ENCODE results near the gene OSBP2. TPM values are rescaled to one million over a fixed set of nuclear protein-coding genes. Genes with fewer than 3 reads are reported as not detected.
"Not testable (repeated sequence)": the region's sequence is repeated elsewhere in the genome, so short reads cannot be mapped to it uniquely, and the experiment has no call there.

OSBP2 gene
- total RNA-seq, 2 experiments from 2014 or later, result 0.58 to 0.72 TPM

DNA sequence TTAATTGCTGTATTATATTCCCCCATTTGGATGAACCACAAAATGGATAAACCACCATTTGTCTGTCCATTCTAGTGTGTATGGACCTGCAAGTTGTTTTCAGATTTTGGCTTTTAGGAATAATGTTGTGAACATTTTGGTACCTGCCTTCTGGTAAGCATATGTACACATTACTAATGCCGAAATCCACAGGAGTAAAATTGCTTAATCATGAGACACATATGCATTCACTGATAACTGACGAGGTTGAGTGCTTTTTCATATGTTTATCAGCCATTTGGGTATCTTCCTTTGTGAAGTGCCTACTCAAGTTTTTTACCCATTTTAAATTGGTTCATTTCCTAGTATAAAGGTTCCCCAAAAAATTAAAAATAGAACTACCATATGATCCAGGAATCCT is 34.2 kb downstream of the OSBP2 start:
- H3K27ac Mint-ChIP-seq, result no peak overlapping the region
- DNase-seq (no peak), ATAC-seq (no peak)
- no peaks in the 10 kb centered on the region for H3K27me3 Mint-ChIP-seq
- H3K36me3 Mint-ChIP-seq (ENCODE audit: low read depth), result no peaks in the 10 kb centered on the region
- H3K4me1 Mint-ChIP-seq (ENCODE audit: low read depth), result no peaks in the 10 kb centered on the region
- ChIA-PET CTCF (no interaction called here), POLR2A (no interaction called here)
- intact Hi-C loops (cut with micrococcal nuclease), result no loop called here
- H3K4me3 Mint-ChIP-seq, result no peak overlapping the region
- TF ChIP-seq, protein P1, sequence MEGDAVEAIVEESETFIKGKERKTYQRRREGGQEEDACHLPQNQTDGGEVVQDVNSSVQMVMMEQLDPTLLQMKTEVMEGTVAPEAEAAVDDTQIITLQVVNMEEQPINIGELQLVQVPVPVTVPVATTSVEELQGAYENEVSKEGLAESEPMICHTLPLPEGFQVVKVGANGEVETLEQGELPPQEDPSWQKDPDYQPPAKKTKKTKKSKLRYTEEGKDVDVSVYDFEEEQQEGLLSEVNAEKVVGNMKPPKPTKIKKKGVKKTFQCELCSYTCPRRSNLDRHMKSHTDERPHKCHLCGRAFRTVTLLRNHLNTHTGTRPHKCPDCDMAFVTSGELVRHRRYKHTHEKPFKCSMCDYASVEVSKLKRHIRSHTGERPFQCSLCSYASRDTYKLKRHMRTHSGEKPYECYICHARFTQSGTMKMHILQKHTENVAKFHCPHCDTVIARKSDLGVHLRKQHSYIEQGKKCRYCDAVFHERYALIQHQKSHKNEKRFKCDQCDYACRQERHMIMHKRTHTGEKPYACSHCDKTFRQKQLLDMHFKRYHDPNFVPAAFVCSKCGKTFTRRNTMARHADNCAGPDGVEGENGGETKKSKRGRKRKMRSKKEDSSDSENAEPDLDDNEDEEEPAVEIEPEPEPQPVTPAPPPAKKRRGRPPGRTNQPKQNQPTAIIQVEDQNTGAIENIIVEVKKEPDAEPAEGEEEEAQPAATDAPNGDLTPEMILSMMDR (IDR thresholded peaks at IDR 0.05), result no peak
- no peaks in the 10 kb centered on the region for H3K9me3 Mint-ChIP-seq

DNA sequence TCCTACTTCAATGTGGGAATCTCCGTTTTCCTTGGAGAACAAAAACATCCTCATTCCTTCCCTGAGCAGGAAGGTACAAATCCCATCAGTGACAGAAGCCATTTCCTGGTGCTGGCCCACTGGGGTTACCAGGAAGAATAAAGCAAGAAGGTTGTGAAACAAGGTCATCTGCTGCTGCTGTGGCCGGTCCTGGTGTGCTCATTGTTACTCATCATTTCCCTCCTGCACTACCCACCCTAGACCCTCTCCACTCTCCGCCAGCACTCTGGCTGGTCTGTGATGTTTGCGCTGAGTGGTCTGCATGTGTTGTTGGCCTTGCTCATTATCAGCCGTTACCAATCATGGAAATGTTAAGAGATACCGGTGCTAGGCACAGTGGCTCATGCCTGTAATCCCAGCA is 37.0 kb downstream of the OSBP2 start:
- Mint-ChIP-seq H3K27ac (no peak overlapping the region), H3K4me1 (ENCODE audit: low read depth) (no peaks in the 10 kb centered on the region), H3K9me3 (no peaks in the 10 kb centered on the region), H3K36me3 (ENCODE audit: low read depth) (no peaks in the 10 kb centered on the region), H3K4me3 (no peak overlapping the region), H3K27me3 (no peaks in the 10 kb centered on the region)
- POLR2A ChIA-PET, result no interaction called here
- CTCF ChIA-PET, result no interaction called here
- intact Hi-C loops (cut with micrococcal nuclease), result no loop called here
- TF ChIP-seq, protein P1 (IDR thresholded peaks at IDR 0.05), result no peak
- no peak for DNase-seq
- ATAC-seq, result no peak

DNA sequence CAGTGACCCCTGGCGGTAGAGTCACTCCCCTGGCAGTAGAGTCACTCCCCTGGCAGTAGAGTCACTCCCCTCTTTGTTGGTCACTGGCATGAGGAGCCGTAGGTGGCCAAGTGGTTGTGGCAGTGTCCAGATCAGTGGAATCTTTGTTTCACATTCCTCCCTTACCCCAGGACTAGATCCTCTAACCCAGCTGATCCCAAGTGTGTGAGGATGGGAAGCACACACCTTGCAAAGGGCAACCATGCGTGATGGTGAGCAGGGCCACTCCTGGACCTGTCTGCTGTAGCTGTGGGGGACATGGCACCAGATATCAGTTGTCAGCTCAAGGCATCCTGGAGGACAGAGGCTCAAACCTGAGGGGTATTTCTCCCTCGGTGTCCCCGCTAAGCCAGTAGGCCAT is 37.8 kb downstream of the OSBP2 start:
- TF ChIP-seq, protein P1 (IDR thresholded peaks at IDR 0.05), result no peak
- ChIA-PET POLR2A (interaction anchor here (0.6 kb wide), 1 partner anchor 138 kb away, joined by 4 read pairs; no protein-coding TSS in a partner anchor), CTCF (no interaction called here)
- Mint-ChIP-seq H3K36me3 (ENCODE audit: low read depth) (no peaks in the 10 kb centered on the region), H3K27ac (no peak overlapping the region), H3K9me3 (no peaks in the 10 kb centered on the region), H3K4me3 (no peak overlapping the region), H3K27me3 (no peaks in the 10 kb centered on the region), H3K4me1 (ENCODE audit: low read depth) (no peaks in the 10 kb centered on the region)
- no peak for DNase-seq
- intact Hi-C loops (cut with micrococcal nuclease), result no loop called here
- ATAC-seq, result no peak

DNA sequence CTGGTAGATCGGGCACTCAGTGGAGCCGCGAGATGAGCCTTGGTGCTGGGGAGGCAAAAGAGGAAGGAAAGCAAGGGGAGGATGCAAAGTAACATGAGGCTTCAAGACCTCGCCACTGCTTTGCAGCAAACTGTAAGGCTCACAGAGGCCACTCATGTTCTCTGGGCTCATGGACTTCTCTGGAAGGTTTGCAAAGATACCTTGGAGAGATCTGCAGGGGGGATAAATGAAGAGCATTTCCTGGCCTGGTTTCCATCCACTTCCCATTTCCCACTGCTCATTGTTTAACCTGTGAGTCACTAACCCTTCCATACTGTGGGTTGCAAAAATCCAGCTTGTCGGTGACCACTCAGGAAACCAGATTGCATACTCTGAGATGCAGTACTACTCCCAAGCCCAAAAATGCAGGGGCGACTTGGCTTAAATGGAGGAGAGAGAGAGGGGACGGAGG is 38.5 kb downstream of the OSBP2 start:
- Mint-ChIP-seq H3K9me3 (no peaks in the 10 kb centered on the region), H3K4me3 (no peak overlapping the region)

DNA sequence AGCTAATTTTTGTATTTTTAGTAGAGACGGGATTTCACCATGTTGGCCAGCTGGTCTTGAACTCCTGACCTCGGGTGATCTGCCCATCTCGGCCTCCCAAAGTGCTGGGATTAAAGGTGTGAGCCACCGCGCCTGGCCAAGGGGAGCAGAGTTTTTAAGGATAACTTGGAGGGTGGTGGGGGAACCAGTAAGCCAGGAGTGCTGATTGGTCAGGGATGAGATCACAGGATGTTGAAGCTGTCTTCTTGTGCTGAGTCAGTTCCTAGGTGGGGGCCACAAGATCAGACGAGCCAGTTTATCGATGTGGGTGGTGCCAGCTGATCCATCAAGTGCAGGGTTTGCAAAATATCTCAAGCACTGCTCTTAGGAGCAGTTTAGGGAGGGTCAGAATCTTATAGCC is 45.3 kb downstream of the OSBP2 start:
- Mint-ChIP-seq H3K27ac (peak overlapping the region; percentile 86), H3K4me1 (ENCODE audit: low read depth) (peaks cover 36% of the 10 kb centered on the region), H3K4me3 (peak overlapping the region; percentile 15)
- ATAC-seq (peak; percentile 25), DNase-seq (peak; percentile 65)
- H3K27me3 Mint-ChIP-seq; intact Hi-C loops (cut with micrococcal nuclease); H3K9me3 Mint-ChIP-seq; H3K36me3 Mint-ChIP-seq (ENCODE audit: low read depth); POLR2A ChIA-PET: not testable (repeated sequence)
- CTCF ChIA-PET, result interaction anchor here (1.0 to 2.0 kb wide), 2 partner anchors 15 to 105 kb away, joined by 3 to 8 read pairs; no protein-coding TSS in a partner anchor

More for the DNA sequence above, 38.5 kb downstream of the OSBP2 start:
- ChIA-PET POLR2A (interaction anchor here (0.6 kb wide), 1 partner anchor 139 kb away, joined by 4 read pairs; no protein-coding TSS in a partner anchor), CTCF (no interaction called here)
- no peaks in the 10 kb centered on the region for H3K27me3 Mint-ChIP-seq
- no peaks in the 10 kb centered on the region for H3K4me1 Mint-ChIP-seq (ENCODE audit: low read depth)
- no peaks in the 10 kb centered on the region for H3K36me3 Mint-ChIP-seq (ENCODE audit: low read depth)
- TF ChIP-seq, protein P1 (IDR thresholded peaks at IDR 0.05), result no peak
- ATAC-seq, result no peak
- H3K27ac Mint-ChIP-seq, result no peak overlapping the region
- no peak for DNase-seq
- intact Hi-C loops (cut with micrococcal nuclease), result no loop called here

DNA sequence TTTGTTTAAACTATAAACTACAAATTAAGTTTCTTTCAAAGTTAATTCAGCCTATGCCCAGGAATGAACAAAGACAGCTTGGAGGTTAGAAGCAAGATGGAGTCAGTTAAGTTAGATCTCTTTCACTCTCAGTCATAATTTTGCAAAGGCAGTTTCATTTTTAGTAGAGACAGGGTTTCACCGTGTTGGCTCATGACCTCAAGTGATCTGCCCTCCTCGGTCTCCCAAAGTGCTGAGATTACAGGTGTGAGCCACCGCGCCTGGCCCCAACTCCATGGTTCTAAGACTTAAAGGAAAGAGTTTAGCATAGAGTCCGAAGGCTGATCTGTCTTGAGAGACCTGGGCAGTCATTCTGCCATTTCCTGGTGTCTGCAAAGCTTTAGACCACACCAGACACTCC is 45.8 kb downstream of the OSBP2 start:
- H3K27ac Mint-ChIP-seq, result peak overlapping the region; percentile 86
- CTCF ChIA-PET, result interaction anchor here (1.0 to 2.0 kb wide), 2 partner anchors 14 to 106 kb away, joined by 3 to 8 read pairs; no protein-coding TSS in a partner anchor
- H3K36me3 Mint-ChIP-seq (ENCODE audit: low read depth); intact Hi-C loops (cut with micrococcal nuclease); H3K9me3 Mint-ChIP-seq; H3K27me3 Mint-ChIP-seq; H3K4me3 Mint-ChIP-seq: not testable (repeated sequence)
- ATAC-seq, result peak; percentile 75
- peak; percentile 64 for DNase-seq
- POLR2A ChIA-PET, result interaction anchor here (0.8 kb wide), 1 partner anchor 46 kb away, joined by 3 read pairs; the partner anchor contains the start of gene OSBP2
- peaks cover 38% of the 10 kb centered on the region for H3K4me1 Mint-ChIP-seq (ENCODE audit: low read depth)

Measured in activated CD8-positive, alpha-beta T cell treated with anti-CD3 and anti-CD28 coated beads for 36 hours (primary cell).